Adrenal gland (tissue), 5 donors: Measurements from ENCODE around the gene GLT6D1.

Source experiments
- POLR2A ChIP-seq, 2 donors: fragments of 450-650 bp; IDR thresholded peaks; one replicate each; pipeline ENCODE4 v1.6.1; 2017; ENCODE audit warnings: antibody characterized with exemption in 2 of 2, mild to moderate bottlenecking in 2 of 2, moderate library complexity in 1 of 2
- TF ChIP-seq, protein P1 (sequence below), 6 experiments: fragments of 450-650 bp in 4 of 6; fragments of 200-600 bp in 2 of 6; sonication (generic) in 1 of 6; IDR thresholded peaks; 1 replicate in 5 of 6; 2 replicates in 1 of 6; pipeline versions ENCODE4 v1.5.1 to v1.8.0; 2016 to 2021; ENCODE audit warnings: antibody characterized with exemption in 6 of 6, mild to moderate bottlenecking in 2 of 6, moderate library complexity in 1 of 6
- donor health status: DM: no; HTN: no; CAD: no.

DNA sequence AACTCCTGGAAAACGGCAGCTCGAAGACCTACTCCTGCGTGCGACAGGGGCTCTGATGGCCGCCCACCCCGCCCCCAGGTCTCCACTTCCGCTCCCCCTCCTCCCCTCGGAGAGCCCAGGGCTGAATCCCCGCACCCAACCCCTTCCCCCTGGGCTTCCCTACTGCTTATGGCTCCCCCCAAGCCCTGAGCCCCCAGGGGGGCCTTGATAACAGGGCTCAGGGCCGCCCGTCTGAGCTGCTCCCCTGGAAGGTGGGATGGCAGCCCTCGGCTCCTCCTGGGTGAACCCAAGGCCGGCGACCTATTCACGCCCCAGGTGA lies 30.4 kb downstream of the GLT6D1 start:
- TF ChIP-seq, protein P1, sequence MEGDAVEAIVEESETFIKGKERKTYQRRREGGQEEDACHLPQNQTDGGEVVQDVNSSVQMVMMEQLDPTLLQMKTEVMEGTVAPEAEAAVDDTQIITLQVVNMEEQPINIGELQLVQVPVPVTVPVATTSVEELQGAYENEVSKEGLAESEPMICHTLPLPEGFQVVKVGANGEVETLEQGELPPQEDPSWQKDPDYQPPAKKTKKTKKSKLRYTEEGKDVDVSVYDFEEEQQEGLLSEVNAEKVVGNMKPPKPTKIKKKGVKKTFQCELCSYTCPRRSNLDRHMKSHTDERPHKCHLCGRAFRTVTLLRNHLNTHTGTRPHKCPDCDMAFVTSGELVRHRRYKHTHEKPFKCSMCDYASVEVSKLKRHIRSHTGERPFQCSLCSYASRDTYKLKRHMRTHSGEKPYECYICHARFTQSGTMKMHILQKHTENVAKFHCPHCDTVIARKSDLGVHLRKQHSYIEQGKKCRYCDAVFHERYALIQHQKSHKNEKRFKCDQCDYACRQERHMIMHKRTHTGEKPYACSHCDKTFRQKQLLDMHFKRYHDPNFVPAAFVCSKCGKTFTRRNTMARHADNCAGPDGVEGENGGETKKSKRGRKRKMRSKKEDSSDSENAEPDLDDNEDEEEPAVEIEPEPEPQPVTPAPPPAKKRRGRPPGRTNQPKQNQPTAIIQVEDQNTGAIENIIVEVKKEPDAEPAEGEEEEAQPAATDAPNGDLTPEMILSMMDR (IDR thresholded peaks at IDR 0.05) = no peak
- TF ChIP-seq POLR2A (IDR thresholded peaks at IDR 0.05) = no peak
